ENCODE data around the gene CHRNA10.

Gene CHRNA10, protein sequence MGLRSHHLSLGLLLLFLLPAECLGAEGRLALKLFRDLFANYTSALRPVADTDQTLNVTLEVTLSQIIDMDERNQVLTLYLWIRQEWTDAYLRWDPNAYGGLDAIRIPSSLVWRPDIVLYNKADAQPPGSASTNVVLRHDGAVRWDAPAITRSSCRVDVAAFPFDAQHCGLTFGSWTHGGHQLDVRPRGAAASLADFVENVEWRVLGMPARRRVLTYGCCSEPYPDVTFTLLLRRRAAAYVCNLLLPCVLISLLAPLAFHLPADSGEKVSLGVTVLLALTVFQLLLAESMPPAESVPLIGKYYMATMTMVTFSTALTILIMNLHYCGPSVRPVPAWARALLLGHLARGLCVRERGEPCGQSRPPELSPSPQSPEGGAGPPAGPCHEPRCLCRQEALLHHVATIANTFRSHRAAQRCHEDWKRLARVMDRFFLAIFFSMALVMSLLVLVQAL

DNA sequence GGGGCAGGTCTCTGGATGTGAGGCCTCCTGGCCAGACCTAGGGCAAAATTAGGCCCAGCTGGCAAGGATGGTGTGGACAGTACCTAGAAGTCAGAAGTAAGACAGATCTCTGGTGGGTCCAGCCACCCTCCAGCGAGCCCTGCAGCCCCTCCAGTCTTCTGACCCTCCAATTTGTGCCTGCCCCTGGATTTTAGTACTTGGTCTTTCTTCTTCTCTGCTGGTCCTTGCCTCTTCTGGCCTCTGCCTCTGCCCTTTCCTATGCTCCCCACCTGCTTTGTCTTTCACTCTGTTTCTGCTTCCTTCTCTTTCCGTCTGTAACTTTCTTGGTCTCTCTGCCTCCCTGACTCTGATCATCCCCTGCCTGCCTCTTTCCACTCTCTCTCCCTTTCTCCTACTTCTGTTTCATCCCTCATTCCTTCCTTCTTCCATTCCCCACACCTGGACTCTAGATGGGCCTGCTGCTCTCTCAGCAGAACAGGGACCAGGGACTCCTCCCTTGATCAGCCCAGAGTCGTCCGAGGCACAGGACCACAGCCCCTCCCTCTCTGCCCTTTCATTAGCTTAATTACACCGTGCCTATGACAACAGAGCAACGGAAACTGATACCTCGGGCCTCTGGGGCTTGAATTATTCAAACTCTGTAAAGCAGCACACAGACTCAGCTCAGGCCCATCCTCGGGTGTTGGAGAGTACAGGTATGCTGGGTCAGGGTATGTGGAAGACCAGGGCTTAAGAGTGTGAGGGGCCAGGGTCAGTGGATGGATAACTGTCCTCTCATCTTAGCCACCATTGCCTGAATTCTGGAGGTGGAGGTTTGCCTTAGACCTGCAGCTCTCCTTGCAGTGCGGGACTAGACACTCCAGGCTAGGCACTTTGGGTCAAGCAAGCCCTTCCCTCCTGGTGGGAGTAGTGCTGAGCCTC lies at the start of gene CHRNA10:
Gene CHRNA10 (minus strand): TSS at position 51 of the 921 bp plus-strand sequence. CDS start 72 bp downstream, outside the sequence.
- H3K9me3 ChIP-seq (ENCODE audit: low read depth, low read length) = no peaks in the 10 kb centered on the region
- peaks cover 37% of the 10 kb centered on the region for H3K36me3 ChIP-seq (ENCODE audit: insufficient read depth, low read length)
- H3K9ac ChIP-seq (ENCODE audit: insufficient read length) = no peak within 1 kb of the TSS
- no peak within 1 kb of the TSS for H3K27ac ChIP-seq
- no peak for DNase-seq (ENCODE audit: low read depth, low spot score)
- H3K4me3 ChIP-seq = no peak within 1 kb of the TSS
- TF ChIP-seq EZH2 (IDR thresholded peaks at IDR 0.05) = no peak
- TF ChIP-seq FOXP2 (optimal IDR thresholded peaks at IDR 0.05; ENCODE audit: control extremely low read depth, extremely low read length, insufficient read depth) = no peak
- no peak for TF ChIP-seq POLR2AphosphoS5 (IDR thresholded peaks at IDR 0.05; ENCODE audit: borderline replicate concordance, low read depth, low read length)

DNA sequence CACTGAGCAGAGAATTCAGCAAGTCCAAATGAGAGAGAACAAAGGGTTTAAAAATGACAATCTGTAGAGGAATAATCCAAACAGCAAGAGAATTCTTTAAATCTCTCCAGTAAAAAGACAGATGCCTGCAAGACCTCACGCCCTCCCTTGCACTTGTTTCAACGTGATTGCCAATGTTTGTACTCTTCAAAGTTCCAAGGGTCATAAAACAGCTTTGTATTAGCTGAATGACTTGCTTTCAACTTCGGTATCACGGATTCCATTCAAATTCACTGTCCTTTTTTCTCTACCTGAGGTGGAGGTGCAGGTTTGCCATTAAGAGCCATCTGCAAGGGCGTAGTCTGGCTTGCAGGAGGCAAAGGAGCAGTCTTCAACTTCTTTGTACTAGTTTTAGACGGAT lies 41.1 kb upstream of the CHRNA10 start:
- DNase-seq (ENCODE audit: low read depth, low spot score) = no peak
- peaks cover 81% of the 10 kb centered on the region for H3K36me3 ChIP-seq (ENCODE audit: insufficient read depth, low read length)
- H3K27ac ChIP-seq = no peak overlapping the region
- no peak overlapping the region for H3K9ac ChIP-seq (ENCODE audit: insufficient read length)
- H3K4me3 ChIP-seq = no peak overlapping the region
- TF ChIP-seq FOXP2 (optimal IDR thresholded peaks at IDR 0.05; ENCODE audit: control extremely low read depth, extremely low read length, insufficient read depth) = no peak
- TF ChIP-seq POLR2AphosphoS5 (IDR thresholded peaks at IDR 0.05; ENCODE audit: borderline replicate concordance, low read depth, low read length) = no peak
- no peak for TF ChIP-seq EZH2 (IDR thresholded peaks at IDR 0.05)
- H3K9me3 ChIP-seq (ENCODE audit: low read depth, low read length) = no peaks in the 10 kb centered on the region

DNA sequence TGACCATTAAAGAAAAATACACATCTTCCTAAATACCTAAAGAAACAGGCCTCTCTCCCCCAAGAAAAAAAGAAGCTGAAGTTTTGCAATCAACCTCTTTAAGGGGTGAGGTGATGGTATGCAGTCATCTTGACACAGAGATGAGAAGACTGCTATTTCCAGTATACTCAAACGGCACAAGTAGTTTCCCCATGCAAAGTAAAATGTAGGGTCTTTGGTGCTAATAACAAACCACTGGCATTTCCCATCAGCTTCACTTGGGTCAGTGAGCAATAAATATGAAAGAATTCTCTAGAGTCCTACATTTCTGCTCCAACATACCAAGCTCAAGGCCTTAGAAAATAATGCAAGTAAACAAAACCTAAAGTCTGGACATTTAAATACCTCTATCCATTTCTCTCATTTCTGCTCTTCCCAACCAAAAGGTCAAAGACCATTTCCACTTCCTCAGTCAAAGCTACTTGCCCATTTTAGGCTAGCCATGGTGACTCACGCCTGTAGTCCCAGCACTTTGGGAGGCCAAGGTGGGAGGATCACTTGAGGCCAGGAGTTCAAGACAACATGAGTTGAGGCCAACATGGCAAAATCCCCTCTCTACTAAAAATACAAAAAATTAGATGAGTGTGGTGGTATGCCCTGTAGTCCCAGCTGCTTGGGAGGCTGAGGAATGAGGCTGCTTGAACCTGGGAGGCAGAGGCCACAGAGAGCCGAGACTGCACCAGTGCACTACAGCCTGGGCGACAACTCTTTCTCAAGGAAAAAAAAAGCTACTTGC lies 39.5 kb upstream of the CHRNA10 start:
- Histone ChIP-seq H3K4me3 (no peak overlapping the region), H3K36me3 (ENCODE audit: insufficient read depth, low read length) (peaks cover 81% of the 10 kb centered on the region), H3K9ac (ENCODE audit: insufficient read length) (no peak overlapping the region), H3K27ac (no peak overlapping the region), H3K9me3 (ENCODE audit: low read depth, low read length) (no peaks in the 10 kb centered on the region)
- TF ChIP-seq POLR2AphosphoS5 (IDR thresholded peaks at IDR 0.05; ENCODE audit: borderline replicate concordance, low read depth, low read length) (no peak), EZH2 (IDR thresholded peaks at IDR 0.05) (no peak), FOXP2 (optimal IDR thresholded peaks at IDR 0.05; ENCODE audit: control extremely low read depth, extremely low read length, insufficient read depth) (no peak)
- DNase-seq (ENCODE audit: low read depth, low spot score) = no peak

DNA sequence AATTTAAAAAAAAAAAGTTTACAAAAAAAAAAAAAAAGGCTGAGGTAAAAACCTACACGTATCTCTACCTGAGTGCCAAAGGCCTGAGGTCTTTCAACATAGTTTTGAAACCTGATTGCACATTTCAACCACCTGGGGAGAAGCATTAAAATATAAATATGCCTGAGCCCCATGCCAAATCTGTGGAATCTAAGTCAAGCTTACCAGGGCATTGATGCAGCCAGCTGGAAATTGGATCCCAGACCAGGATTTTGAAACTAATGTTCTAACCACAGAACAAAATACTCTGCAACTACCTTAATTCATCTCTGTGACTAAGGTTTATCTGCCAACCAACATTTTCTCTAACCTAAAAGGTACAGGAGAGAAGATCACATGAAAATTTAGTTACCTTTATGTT lies 38.8 kb upstream of the CHRNA10 start:
- Histone ChIP-seq H3K36me3 (ENCODE audit: insufficient read depth, low read length) (peaks cover 82% of the 10 kb centered on the region), H3K27ac (no peak overlapping the region), H3K9ac (ENCODE audit: insufficient read length) (no peak overlapping the region), H3K4me3 (no peak overlapping the region), H3K9me3 (ENCODE audit: low read depth, low read length) (no peaks in the 10 kb centered on the region)
- no peak for DNase-seq (ENCODE audit: low read depth, low spot score)
- TF ChIP-seq FOXP2 (optimal IDR thresholded peaks at IDR 0.05; ENCODE audit: control extremely low read depth, extremely low read length, insufficient read depth) = no peak
- TF ChIP-seq EZH2 (IDR thresholded peaks at IDR 0.05) = no peak
- no peak for TF ChIP-seq POLR2AphosphoS5 (IDR thresholded peaks at IDR 0.05; ENCODE audit: borderline replicate concordance, low read depth, low read length)

DNA sequence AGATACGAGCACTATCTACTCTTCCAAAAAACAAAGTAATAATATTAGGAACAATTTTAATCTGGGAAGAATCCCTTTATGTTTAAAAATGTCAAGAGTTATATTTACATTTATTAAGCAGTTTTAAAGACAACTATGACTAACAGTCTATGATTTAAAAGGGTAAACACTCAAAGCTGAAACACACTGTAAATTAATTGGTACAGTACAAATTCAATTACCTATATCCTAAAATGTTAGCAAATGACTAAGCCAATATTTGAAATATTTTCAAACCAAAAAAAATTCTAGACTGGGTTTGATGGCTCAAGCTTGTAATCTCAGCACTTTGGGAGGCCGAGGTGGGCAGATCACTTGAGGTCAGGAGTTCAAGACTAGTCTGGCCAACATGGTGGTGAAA lies 36.0 kb upstream of the CHRNA10 start:
- Histone ChIP-seq H3K9me3 (ENCODE audit: low read depth, low read length) (no peaks in the 10 kb centered on the region), H3K27ac (no peak overlapping the region), H3K36me3 (ENCODE audit: insufficient read depth, low read length) (peaks cover 84% of the 10 kb centered on the region), H3K4me3 (no peak overlapping the region), H3K9ac (ENCODE audit: insufficient read length) (no peak overlapping the region)
- no peak for DNase-seq (ENCODE audit: low read depth, low spot score)
- no peak for TF ChIP-seq EZH2 (IDR thresholded peaks at IDR 0.05)
- no peak for TF ChIP-seq FOXP2 (optimal IDR thresholded peaks at IDR 0.05; ENCODE audit: control extremely low read depth, extremely low read length, insufficient read depth)
- TF ChIP-seq POLR2AphosphoS5 (IDR thresholded peaks at IDR 0.05; ENCODE audit: borderline replicate concordance, low read depth, low read length) = no peak

DNA sequence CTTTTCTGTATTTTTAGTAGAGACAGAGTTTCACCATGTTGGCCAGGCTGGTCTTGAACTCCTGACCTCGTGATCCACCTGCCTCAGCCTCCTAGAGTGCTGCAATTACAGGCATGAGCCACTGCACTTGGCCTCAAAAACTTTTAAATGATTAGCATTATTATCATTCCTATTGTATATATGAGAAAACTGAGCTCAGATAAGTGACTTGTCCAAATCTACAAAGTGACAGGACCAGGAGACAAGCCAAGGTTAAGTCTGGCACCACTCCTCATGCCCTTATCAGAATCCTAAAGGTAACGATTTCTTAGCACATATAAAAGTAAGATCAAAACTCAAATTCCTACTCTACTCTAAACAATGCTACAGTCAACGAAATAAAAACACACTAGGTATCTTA lies 32.2 kb upstream of the CHRNA10 start:
- no peak for DNase-seq (ENCODE audit: low read depth, low spot score)
- TF ChIP-seq FOXP2 (optimal IDR thresholded peaks at IDR 0.05; ENCODE audit: control extremely low read depth, extremely low read length, insufficient read depth) (no peak), POLR2AphosphoS5 (IDR thresholded peaks at IDR 0.05; ENCODE audit: borderline replicate concordance, low read depth, low read length) (no peak), EZH2 (IDR thresholded peaks at IDR 0.05) (no peak)
- peaks cover 91% of the 10 kb centered on the region for H3K36me3 ChIP-seq (ENCODE audit: insufficient read depth, low read length)
- H3K4me3 ChIP-seq = no peak overlapping the region
- H3K9me3 ChIP-seq (ENCODE audit: low read depth, low read length) = no peaks in the 10 kb centered on the region
- H3K9ac ChIP-seq (ENCODE audit: insufficient read length) = no peak overlapping the region
- H3K27ac ChIP-seq = no peak overlapping the region

DNA sequence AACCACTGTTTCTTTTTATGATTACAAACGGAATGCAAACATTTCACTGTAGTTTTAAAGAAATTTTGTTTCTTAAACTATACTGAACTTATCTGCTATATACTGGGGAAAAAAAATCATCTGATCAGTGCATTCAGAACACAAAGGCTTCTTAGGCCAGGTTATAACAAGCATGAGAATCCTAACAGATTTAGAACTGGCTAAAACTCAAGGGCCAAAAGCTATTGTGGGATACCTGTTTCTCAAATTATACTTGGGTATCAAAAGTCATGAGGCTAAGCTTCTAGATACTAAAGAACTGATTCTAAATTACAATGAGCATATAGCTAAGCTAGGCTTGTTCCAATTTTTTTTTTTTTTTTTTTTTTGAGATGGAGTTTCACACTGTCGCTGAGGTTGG lies 29.7 kb upstream of the CHRNA10 start:
- no peak for TF ChIP-seq FOXP2 (optimal IDR thresholded peaks at IDR 0.05; ENCODE audit: control extremely low read depth, extremely low read length, insufficient read depth)
- TF ChIP-seq POLR2AphosphoS5 (IDR thresholded peaks at IDR 0.05; ENCODE audit: borderline replicate concordance, low read depth, low read length) = no peak
- no peak for TF ChIP-seq EZH2 (IDR thresholded peaks at IDR 0.05)
- DNase-seq (ENCODE audit: low read depth, low spot score) = no peak
- Histone ChIP-seq H3K4me3 (no peak overlapping the region), H3K9ac (ENCODE audit: insufficient read length) (no peak overlapping the region), H3K27ac (no peak overlapping the region), H3K36me3 (ENCODE audit: insufficient read depth, low read length) (peaks cover 90% of the 10 kb centered on the region), H3K9me3 (ENCODE audit: low read depth, low read length) (no peaks in the 10 kb centered on the region)

Data from SK-N-MC (cell line).